Choroid plexus epithelial cell (primary cell): ENCODE measurements around the gene TMEM238.

Experiments used
- DNase-seq: peaks from one replicate; pipeline ENCODE4 v3.0.0-alpha.2; 2010; ENCODE audit warnings: low read depth
- H3K4me3 ChIP-seq: 2 replicates; pipeline ENCODE4 v1.5.1; 2011; ENCODE audit warnings: low read depth, mild to moderate bottlenecking, control low read depth, low read length, moderate library complexity
- CTCF ChIP-seq: conservative IDR thresholded peaks from 2 replicates; pipeline ENCODE4 v1.5.1; 2011; ENCODE audit warnings: low read depth, mild to moderate bottlenecking, control low read depth, inconsistent platforms, low read length, moderate library complexity

TMEM238 gene

GRCh38 chr19:55347442-55348009 lies 36.6 kb downstream of the TMEM238 start:
- TF ChIP-seq CTCF: no peak
- H3K4me3 ChIP-seq: no peak overlapping the region

GRCh38 chr19:55346725-55347441 lies 37.2 kb downstream of the TMEM238 start:
- no peak for TF ChIP-seq CTCF
- H3K4me3 ChIP-seq: no peak overlapping the region
- no peak for DNase-seq

More at GRCh38 chr19:55347442-55348009, 36.6 kb downstream of the TMEM238 start:
- DNase-seq: no peak

GRCh38 chr19:55345818-55346724 lies 38.0 kb downstream of the TMEM238 start:
- no peak for DNase-seq
- no peak for TF ChIP-seq CTCF
- H3K4me3 ChIP-seq: no peak overlapping the region

GRCh38 chr19:55345101-55345817 lies 38.8 kb downstream of the TMEM238 start:
- no peak for DNase-seq
- no peak overlapping the region for H3K4me3 ChIP-seq
- TF ChIP-seq CTCF: no peak

- H3K4me3 ChIP-seq: no peak overlapping the region
- no peak for DNase-seq
- no peak for TF ChIP-seq CTCF
Observed at GRCh38 chr19:55344444-55344843, 39.6 kb downstream of the TMEM238 start.

GRCh38 chr19:55341595-55342531 lies 42.2 kb downstream of the TMEM238 start:
- no peak for TF ChIP-seq CTCF
- H3K4me3 ChIP-seq: peak overlapping the region; percentile 74
- DNase-seq: no peak
